Psoas muscle (tissue), 8 donors: ENCODE data around the gene CTF1. TPM values are rescaled to one million over a fixed set of nuclear protein-coding genes. Genes with fewer than 3 reads are reported as not detected.

Experiments
- ATAC-seq, 4 donors: fragments of 200-7000 bp; cut with Tn5 transposase; one replicate each; pipeline ENCODE4 v1.9.1; 2020; ENCODE audit warnings: moderate library complexity in 3 of 4, mild to moderate bottlenecking in 2 of 4
- DNase-seq, 2 donors: peaks; one replicate each; pipeline ENCODE4 v3.0.0-alpha.2; 2020
- H3K27ac ChIP-seq: fragments of 200-600 bp; one replicate; pipeline ENCODE4 v1.8.0; 2022
- H3K27me3 ChIP-seq, 3 donors: fragments of 200-600 bp in 1 of 3; one replicate each; pipeline versions ENCODE4 v1.6.1 to v1.8.0; 2013 to 2022; ENCODE audit warnings: low read length in 2 of 3, mild to moderate bottlenecking in 2 of 3, moderate library complexity in 1 of 3; ENCODE audit not compliant: insufficient read depth in 3 of 3
- H3K36me3 ChIP-seq, 2 donors: fragments of 200-600 bp in 1 of 2; one replicate each; pipeline versions ENCODE4 v1.6.1 to v1.8.0; 2013 to 2022; ENCODE audit warnings: low read depth in 1 of 2, mild to moderate bottlenecking in 1 of 2, moderate library complexity in 1 of 2; ENCODE audit not compliant: insufficient read depth in 1 of 2
- H3K4me1 ChIP-seq: fragments of 200-600 bp; one replicate; pipeline ENCODE4 v1.8.0; 2022
- H3K4me3 ChIP-seq: fragments of 200-600 bp; one replicate; pipeline ENCODE4 v1.8.0; 2022; ENCODE audit warnings: mild to moderate bottlenecking
- H3K9me3 ChIP-seq: fragments of 200-600 bp; one replicate; pipeline ENCODE4 v1.8.0; 2022
- CTCF ChIP-seq: fragments of 200-600 bp; IDR thresholded peaks from one replicate; pipeline ENCODE4 v1.8.0; 2022; ENCODE audit warnings: antibody characterized with exemption
- WGBS, 3 donors: extraction: QIAGEN DNeasy Blood & Tissue Kit; methylation state at CpG; one replicate each; pipeline versions ENCODE4 v1.1.6 to v1.1.7; 2013; 5-methylcytosine and 5-hydroxymethylcytosine counted together
- intact Hi-C, 2 donors: fragments of 100-400 bp; cut with DNase I; formaldehyde crosslinking; loops; one replicate each; pipeline versions ENCODE4 v1.11.0 to v1.14.2; 2022
- polyA plus RNA-seq, 3 donors: library from polyadenylated mRNA; stranded (reverse); fragments of 200-250 nt; gene quantifications; one replicate each; pipeline ENCODE4 v1.2.3, GENCODE V29; 2013
- total RNA-seq, 4 donors: library from RNA; stranded (reverse); fragmentation: NEBNext Ultra II Directional in 2 of 4; extraction: Animal tissue kit (Norgen Biotek cat#: 25700) in 2 of 4; gene quantifications; one replicate each; pipeline versions ENCODE4 v1.2.1 to v1.2.4, GENCODE V29; 2021 to 2023
- donor health status: healthy with polysubstance abuse.
- donor health status: DM: no; HTN: no; CAD: no; lungs with moderate emphysema.
- donor health status: Bipolar disorder and iron deficiency.
- donor health status: healthy.
- donor health status: DM: yes; HTN: yes; CAD: no.
- donor health status: DM: no; HTN: no; CAD: no.
- donor health status: DM: no; HTN: no; CAD: no.
- donor health status: DM: yes; HTN: yes; CAD: no.

The CTF1 gene
- total and polyA plus RNA-seq, 7 donors, result 4.9 to 16.6 (median 8.5) TPM

GRCh38 chr16:30947859-30948666 is 51.6 kb downstream of the CTF1 start:
- peak overlapping the region; percentile 91 for H3K27ac ChIP-seq
- no peak for TF ChIP-seq CTCF
- peaks cover 0 to 14% of the 10 kb centered on the region in 2 donors for H3K36me3 ChIP-seq
- intact Hi-C loops, result no loop called here
- no peaks in the 10 kb centered on the region for H3K27me3 ChIP-seq
- H3K4me3 ChIP-seq, result peak overlapping the region; percentile 99
- 31 to 38% (median 33%) methylated on average over 40 to 44 of the region's 44 CpGs for WGBS, 3 donors
- no peaks in the 10 kb centered on the region for H3K9me3 ChIP-seq
- peaks cover 14% of the 10 kb centered on the region for H3K4me1 ChIP-seq
- ATAC-seq (peak; percentile 25 to 69 (median 42)), DNase-seq (peak; percentile 84 to 88)

- Histone ChIP-seq H3K27ac (peak within 1 kb of the TSS; percentile 91), H3K27me3 (no peaks in the 10 kb centered on the region), H3K4me3 (peak within 1 kb of the TSS; percentile 99), H3K9me3 (no peaks in the 10 kb centered on the region), H3K4me1 (peaks cover 19% of the 10 kb centered on the region), H3K36me3 (peaks cover 0 to 9% of the 10 kb centered on the region in 2 donors)
- ATAC-seq (peak; percentile 60 to 78 (median 68)), DNase-seq (peak; percentile 77 to 88)
- intact Hi-C loops, result no loop called here
- no peak for TF ChIP-seq CTCF
- WGBS, 3 donors, result 1% methylated on average over 63 to 70 of the region's 70 CpGs
Observed at GRCh38 chr16:30948667-30949649, 52.5 kb downstream of the CTF1 start, which contains the start of gene ORAI3. ORAI3 (plus strand) TSS chr16:30949068; CDS start chr16:30949290, 222 bp downstream.

GRCh38 chr16:30949650-30950515 is 53.5 kb downstream of the CTF1 start:
- H3K4me1 ChIP-seq, result peaks cover 19% of the 10 kb centered on the region
- no peak for TF ChIP-seq CTCF
- peak overlapping the region; percentile 91 for H3K27ac ChIP-seq
- no peaks in the 10 kb centered on the region for H3K27me3 ChIP-seq
- H3K36me3 ChIP-seq, result no peaks in the 10 kb centered on the region
- intact Hi-C loops, result no loop called here
- H3K4me3 ChIP-seq, result peak overlapping the region; percentile 99
- DNase-seq, result peak; percentile 87 to 93
- 8 to 14% (median 9%) methylated on average over 21 of the region's 21 CpGs for WGBS, 3 donors
- peak; percentile 53 to 76 (median 66) for ATAC-seq
- no peaks in the 10 kb centered on the region for H3K9me3 ChIP-seq

- no peak for TF ChIP-seq CTCF
- Histone ChIP-seq H3K27me3 (no peaks in the 10 kb centered on the region), H3K27ac (peak overlapping the region; percentile 91), H3K4me3 (peak overlapping the region; percentile 99), H3K4me1 (peaks cover 19% of the 10 kb centered on the region), H3K36me3 (no peaks in the 10 kb centered on the region), H3K9me3 (no peaks in the 10 kb centered on the region)
- ATAC-seq (no peak), DNase-seq (no peak)
- intact Hi-C loops, result no loop called here
- 74 to 76% (median 74%) methylated on average over 7 to 8 of the region's 8 CpGs for WGBS, 3 donors
Observed at GRCh38 chr16:30950516-30951065, 54.2 kb downstream of the CTF1 start.
